Measurements from ENCODE around the gene CMC2.

CMC2 gene

DNA sequence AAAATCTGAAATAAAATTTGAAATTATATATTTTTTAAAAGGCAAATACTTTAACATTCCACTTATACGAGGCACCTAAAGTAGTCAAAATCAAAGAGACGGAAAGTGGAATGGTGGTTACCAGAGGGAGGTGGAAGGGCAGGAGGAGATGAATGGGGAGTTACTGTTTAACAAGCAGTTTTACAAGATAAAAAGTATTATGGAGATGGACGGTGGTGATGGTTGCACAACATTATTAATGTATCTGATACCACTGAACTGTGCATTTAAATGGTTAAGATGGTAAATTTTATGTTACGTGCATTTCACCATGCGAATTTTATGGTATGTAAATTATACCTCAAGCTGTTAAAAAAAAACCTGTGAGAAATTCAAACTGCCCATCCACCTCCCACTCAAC, 5.4 kb downstream of the CMC2 start:
- DNase-seq = no peak

- DNase-seq = no peak
Measured at GRCh38 chr16:81000873-81001272, 5.8 kb downstream of the CMC2 start.

DNA sequence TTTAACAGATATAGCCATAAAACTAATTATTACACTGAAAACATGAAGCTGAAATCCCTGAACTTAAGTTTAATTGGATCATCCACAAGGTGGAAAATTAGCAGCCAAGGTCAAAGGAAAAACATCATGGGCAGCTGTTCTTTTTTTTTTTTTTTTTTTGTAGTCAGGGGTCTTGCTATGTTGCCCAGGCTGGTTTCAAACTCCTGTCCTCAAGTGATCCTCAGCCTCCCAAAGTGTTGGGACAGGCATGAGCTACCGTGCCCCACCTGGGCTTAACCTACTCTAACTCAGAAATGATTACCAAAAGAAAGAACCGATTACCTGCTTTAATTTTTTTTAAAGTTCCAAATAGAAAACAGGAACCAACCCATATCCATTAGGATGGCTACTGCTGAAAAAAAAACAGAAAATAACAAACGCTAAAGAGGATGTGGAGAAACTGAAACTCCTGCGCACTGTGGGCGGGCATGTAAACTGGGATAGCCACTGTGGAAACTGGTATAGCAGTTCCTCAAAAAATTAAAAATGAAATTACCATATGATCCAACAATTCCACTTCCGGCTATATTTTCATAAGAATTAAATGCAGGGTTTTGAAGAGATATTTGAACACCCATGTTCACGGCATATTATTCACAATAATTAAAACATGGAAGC, 8.6 kb downstream of the CMC2 start:
- no peak for DNase-seq

- DNase-seq = no peak
Measured at GRCh38 chr16:80997139-80997798, 9.4 kb downstream of the CMC2 start.

- DNase-seq = no peak
Measured at GRCh38 chr16:80996688-80997138, 10.0 kb downstream of the CMC2 start.

DNA sequence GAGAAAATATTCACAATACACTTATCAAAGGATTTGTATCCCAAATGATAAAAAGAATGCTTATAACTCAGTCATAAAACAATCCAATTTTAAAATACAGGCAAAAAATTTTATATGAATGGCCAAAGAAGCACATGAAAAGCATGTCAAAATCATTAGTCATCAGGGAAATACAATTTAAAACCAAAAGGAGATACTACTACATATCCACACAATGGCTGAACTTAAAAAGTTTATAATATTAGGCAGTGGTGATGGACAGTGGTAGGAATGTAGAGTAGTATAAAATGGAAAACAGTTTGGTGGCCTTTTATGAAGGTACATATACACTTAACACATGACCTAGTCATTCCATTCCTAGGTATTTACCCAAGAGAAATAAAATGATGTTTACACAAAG, 12.2 kb downstream of the CMC2 start:
- DNase-seq = no peak

DNA sequence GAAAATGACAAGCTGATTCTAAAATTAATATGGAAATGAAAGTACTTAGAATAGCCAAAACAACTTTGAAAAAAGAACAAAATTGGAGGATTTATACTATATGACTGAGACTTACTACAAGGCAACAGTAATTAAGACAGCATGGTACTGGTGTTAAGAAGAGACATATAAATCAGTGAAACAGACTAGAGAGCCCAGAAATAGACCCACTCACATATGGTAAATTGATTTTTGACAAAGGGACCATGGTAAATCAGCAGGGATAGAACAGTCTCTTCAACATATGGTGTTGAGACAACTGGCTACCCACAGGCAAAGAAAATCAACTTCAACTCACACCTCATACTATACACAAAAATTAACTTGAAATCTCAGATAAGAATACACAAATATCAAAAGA, 12.9 kb downstream of the CMC2 start:
- DNase-seq = no peak

DNA sequence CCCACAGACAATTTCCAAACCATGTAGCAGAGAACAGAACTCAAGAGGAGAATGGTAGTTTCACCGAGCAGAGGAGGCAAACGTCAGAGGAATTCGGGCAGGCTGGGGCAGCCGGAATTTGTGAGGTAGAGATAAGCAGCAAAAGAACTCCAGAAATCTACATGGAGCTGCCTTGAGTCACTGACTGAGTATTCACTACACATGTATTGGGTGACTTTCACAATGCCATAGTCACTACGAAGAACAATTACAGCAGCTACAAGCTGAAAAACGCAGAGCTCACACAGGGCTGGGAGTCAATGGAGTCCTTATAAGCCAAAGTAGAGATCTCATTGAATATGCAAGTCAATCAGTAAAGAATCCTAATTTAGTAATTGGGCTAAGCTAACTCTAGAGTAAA, 13.4 kb downstream of the CMC2 start:
- DNase-seq = no peak

GRCh38 chr16:80992676-80993293, 13.9 kb downstream of the CMC2 start:
- DNase-seq = no peak

DNA sequence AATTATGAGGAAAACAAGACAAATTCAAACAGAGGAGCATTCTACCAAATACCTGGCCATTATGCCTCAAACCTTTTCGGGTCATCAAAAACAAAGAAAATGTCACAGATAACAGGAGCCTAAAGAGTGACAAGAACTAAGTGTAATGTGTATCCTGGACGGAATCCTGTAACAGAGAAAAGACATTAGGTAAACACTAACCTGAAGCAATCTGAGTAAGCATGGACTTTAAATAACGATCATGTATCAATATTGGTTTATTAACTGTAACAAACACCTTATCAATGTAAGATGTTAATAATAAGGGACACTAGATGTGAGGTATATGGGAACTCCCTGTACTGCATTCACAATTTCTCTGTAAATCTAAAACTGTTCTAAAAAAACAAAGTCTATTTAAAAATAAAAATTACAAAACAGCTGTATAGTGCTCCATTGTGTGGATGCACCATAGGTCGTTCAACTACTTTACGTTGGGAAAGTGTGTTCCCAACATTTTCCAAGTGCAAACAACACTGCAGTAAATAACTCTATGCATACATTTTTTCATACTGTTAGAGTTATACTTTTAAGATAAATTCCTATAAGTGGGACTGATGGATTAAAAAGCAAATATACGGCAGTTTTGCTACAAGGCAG, 14.8 kb downstream of the CMC2 start:
- no peak for DNase-seq

GRCh38 chr16:80990978-80991377, 15.7 kb downstream of the CMC2 start:
- no peak for DNase-seq

- DNase-seq = no peak
Measured at GRCh38 chr16:80990577-80990976, 16.1 kb downstream of the CMC2 start.

DNA sequence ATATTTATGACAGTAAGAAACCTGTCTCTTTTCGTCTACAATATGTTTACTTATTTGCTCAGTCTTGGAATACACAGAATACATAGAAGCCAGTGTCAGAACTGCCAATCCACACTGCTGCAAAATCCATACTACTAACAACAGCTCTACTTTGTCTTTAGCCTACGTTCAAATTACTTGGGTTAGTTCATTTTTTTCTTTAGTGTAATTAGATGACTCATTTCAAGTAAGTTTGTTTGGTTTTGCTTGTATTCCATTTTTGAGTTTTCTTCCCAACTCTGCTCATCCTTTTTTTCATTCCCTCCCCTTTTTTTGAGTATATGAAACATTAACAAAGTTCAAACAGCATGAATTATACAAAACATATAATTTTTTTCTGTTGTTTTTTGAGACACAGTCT, 16.9 kb downstream of the CMC2 start:
- no peak for DNase-seq

- no peak for DNase-seq
Measured at GRCh38 chr16:80988756-80989155, 17.9 kb downstream of the CMC2 start.

GRCh38 chr16:80986557-80986956, 20.1 kb downstream of the CMC2 start:
- no peak for DNase-seq

DNA sequence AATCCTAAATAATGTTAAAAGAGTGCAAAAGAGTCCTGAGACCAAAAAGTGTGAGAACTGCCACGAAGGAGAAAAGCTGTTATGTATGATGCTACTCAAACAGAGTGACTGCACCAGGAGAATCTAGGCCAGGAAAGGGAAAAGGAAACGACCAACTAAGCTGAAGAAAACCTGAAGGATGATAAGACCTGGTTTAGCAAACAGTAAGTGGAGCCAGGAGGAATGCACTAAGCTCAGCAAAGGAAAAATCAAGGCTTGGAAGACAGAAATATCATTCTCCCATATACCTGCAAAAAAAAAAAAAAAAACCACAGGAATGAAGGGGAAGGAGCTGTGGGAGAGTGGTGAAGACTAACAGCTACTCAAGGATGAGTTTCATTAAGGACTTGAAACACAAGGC, 21.1 kb downstream of the CMC2 start:
- no peak for DNase-seq

GRCh38 chr16:80984124-80984892, 22.4 kb downstream of the CMC2 start:
- DNase-seq = no peak

DNA sequence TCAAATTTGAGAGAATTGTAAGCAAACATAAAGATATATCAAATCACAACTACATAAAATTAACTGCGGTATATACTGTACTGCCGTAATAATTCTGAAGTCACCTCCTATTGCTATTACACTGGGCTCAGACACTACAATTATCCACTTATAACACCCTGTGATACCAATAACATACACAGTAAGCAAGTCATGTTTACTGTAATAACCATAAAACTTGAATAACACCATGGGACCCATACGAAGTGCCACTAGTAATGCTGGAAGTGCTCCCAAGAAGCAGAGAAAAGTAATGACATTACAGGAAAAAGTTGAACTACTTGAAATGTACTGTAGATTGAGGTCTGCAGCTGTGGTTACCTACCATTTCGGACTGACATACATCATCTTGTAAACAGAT, 24.0 kb downstream of the CMC2 start:
- no peak for DNase-seq

DNA sequence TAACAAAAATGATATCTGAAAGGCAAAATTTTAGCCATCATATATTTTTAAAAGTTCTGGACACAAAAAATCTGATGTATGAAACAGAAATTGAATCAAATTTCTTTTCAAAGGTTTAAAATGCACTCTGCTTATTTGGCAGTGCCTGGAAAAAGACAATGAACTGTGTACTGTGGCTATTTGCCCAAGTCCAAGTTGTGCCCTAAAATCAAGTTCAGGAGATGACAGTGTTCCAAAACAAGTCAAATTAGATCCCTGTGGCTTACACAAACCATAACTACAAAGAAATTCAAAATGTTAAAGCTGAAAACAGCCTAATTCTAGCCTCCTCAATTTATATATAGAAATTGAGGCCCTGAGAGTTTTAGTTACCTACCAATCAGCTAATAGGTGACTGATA, 25.6 kb downstream of the CMC2 start:
- DNase-seq = no peak

DNA sequence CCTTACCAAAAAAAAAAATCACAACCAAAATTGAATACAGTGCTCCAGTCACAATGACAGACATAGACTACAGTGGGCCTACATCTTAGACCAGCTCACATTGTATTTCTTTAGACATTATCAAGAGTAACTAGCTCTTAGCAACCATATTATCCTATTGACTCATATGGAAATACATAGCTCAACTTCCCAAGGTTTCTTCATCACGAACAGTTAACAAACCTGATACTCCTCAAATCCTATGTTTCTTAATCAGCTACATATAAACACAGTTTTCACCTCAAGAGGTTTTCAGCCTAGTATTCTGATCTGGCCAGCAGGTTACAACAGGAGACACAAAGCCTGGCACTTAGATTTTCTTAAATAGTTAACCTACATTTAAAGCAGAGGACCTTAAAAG, 29.7 kb downstream of the CMC2 start:
- no peak for DNase-seq

- DNase-seq = no peak
Measured at GRCh38 chr16:80974649-80975376, 31.9 kb downstream of the CMC2 start.

DNA sequence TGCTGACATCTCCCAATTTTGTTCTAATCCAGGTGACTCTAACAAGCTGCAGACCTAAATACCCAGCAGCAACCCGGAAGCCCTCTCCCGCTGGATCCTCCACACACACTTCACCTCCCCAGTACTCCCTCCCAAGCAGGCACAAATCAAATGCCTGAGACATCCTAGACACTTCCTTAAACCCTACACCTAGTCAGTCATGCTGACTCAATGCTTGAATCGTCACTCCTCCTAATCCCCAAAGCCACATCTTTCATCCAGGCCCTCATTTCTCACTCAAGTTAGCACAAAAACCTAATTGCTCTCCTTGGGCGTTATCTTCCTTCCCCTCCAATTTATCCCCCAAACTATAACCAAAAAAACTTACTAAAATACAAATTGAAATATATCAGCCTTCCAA, 32.7 kb downstream of the CMC2 start:
- DNase-seq = no peak

GRCh38 chr16:80972611-80973010, 34.1 kb downstream of the CMC2 start:
- DNase-seq = no peak
